Astrocyte of the spinal cord (primary cell): Measurements from ENCODE around the gene FRMPD4.

ENCODE experiments used
- DNase-seq: peaks from one replicate; pipeline ENCODE4 v3.0.0; 2011; ENCODE audit warnings: low read depth, low spot score
- H3K4me3 ChIP-seq: 2 replicates; pipeline ENCODE4 v1.5.1; 2011; ENCODE audit warnings: low read depth, mild to moderate bottlenecking, low read length, moderate library complexity
- CTCF ChIP-seq: IDR thresholded peaks from 2 replicates; pipeline ENCODE4 v1.5.1; 2012; ENCODE audit warnings: low read depth, mild to moderate bottlenecking, low read length, inconsistent platforms
- in situ Hi-C: cut with HindIII; loops from 2 replicates; pipeline ENCODE4 v1.10.0; 2017; ENCODE audit warnings: low sequenced_read_pairs

FRMPD4 gene

GRCh38 chrX:12439416-12439815 lies 301.1 kb downstream of the FRMPD4 start:
- no peak for TF ChIP-seq CTCF
- no peak overlapping the region for H3K4me3 ChIP-seq
- in situ Hi-C loops, result no loop called here
- peak; percentile 15 for DNase-seq

GRCh38 chrX:12440246-12440645 lies 302.0 kb downstream of the FRMPD4 start:
- in situ Hi-C loops, result no loop called here
- no peak overlapping the region for H3K4me3 ChIP-seq
- no peak for DNase-seq
- TF ChIP-seq CTCF, result no peak

GRCh38 chrX:12441381-12442128 lies 303.3 kb downstream of the FRMPD4 start:
- in situ Hi-C loops, result no loop called here
- DNase-seq, result peak; percentile 78
- no peak overlapping the region for H3K4me3 ChIP-seq
- TF ChIP-seq CTCF, result no peak

- no peak overlapping the region for H3K4me3 ChIP-seq
- no peak for TF ChIP-seq CTCF
- in situ Hi-C loops, result no loop called here
- no peak for DNase-seq
Measured at GRCh38 chrX:12443534-12444098, 305.3 kb downstream of the FRMPD4 start.

- peak; percentile 30 for DNase-seq
- no peak for TF ChIP-seq CTCF
Measured at GRCh38 chrX:12446342-12447075, 308.2 kb downstream of the FRMPD4 start.

GRCh38 chrX:12447448-12448064 lies 309.3 kb downstream of the FRMPD4 start:
- TF ChIP-seq CTCF, result peak; percentile 31
- no peak overlapping the region for H3K4me3 ChIP-seq
- peak; percentile 81 for DNase-seq
- in situ Hi-C loops, result no loop called here

More at GRCh38 chrX:12446342-12447075, 308.2 kb downstream of the FRMPD4 start:
- in situ Hi-C loops, result no loop called here
- H3K4me3 ChIP-seq, result no peak overlapping the region
